Dermis blood vessel endothelial cell (primary cell): ENCODE data around the gene DHX34. TPM values are rescaled to one million over a fixed set of nuclear protein-coding genes. Genes with fewer than 3 reads are reported as not detected.

Experiments used
- DNase-seq: peaks from one replicate; pipeline ENCODE4 v3.0.0; 2010
- total RNA-seq: library from RNA; depleted of rRNA; stranded (reverse); fragments of >200 nt; gene quantifications from 2 replicates; pipeline ENCODE4 v1.2.3, GENCODE V29; 2014

DHX34 gene
- total RNA-seq, 1 donor from 2014 or later = 10.9 TPM

GRCh38 chr19:47418692-47419029, 69.5 kb downstream of the DHX34 start:
- no peak for DNase-seq

- DNase-seq = no peak
Observed at GRCh38 chr19:47419030-47419783, 70.1 kb downstream of the DHX34 start, which contains the start of gene MEIS3. TSS of gene MEIS3 (minus strand) at chr19:47419527. CDS start at chr19:47419081, 446 bp downstream.

GRCh38 chr19:47419789-47420188, 70.7 kb downstream of the DHX34 start:
- DNase-seq = no peak

- no peak for DNase-seq
Observed at GRCh38 chr19:47421244-47421786, 72.2 kb downstream of the DHX34 start.

GRCh38 chr19:47421844-47422395, 72.8 kb downstream of the DHX34 start:
- no peak for DNase-seq

- no peak for DNase-seq
Observed at GRCh38 chr19:47422417-47423163, 73.5 kb downstream of the DHX34 start.

- DNase-seq = no peak
Observed at GRCh38 chr19:47423203-47423882, 74.2 kb downstream of the DHX34 start.

GRCh38 chr19:47427241-47428176, 78.4 kb downstream of the DHX34 start:
- peak; percentile 73 for DNase-seq

- DNase-seq = peak; percentile 99
Observed at GRCh38 chr19:47428177-47428894, 79.2 kb downstream of the DHX34 start.

GRCh38 chr19:47429140-47429793, 80.2 kb downstream of the DHX34 start:
- no peak for DNase-seq

GRCh38 chr19:47430041-47430802, 81.1 kb downstream of the DHX34 start:
- DNase-seq = peak; percentile 62

- DNase-seq = no peak
Observed at GRCh38 chr19:47432091-47432490, 83.0 kb downstream of the DHX34 start.

Other genes with a start within 250 kb of the DHX34 start
- 11.9 and 21.9 TPM in 2 replicates for gene ZC3H4, start 235.5 kb upstream of the DHX34 start, total RNA-seq
- 168 and 236 TPM in 2 replicates for gene SAE1, start 218.5 kb upstream of the DHX34 start, total RNA-seq
- 24.5 and 26.9 TPM in 2 replicates for gene BBC3, start 118.1 kb upstream of the DHX34 start, total RNA-seq
- gene CCDC9, start 92.8 kb upstream of the DHX34 start, total RNA-seq = 3.4 and 4.9 TPM in 2 replicates
- gene INAFM1, start 74.4 kb upstream of the DHX34 start, total RNA-seq = 1.1 and 1.5 TPM in 2 replicates
- gene C5AR1, start 39.5 kb upstream of the DHX34 start, total RNA-seq = not detected in 2 replicates
- under 0.01 and 0.05 TPM in 2 replicates for gene C5AR2, start 17.1 kb upstream of the DHX34 start, total RNA-seq
- 0.37 TPM in 1 of 2 replicates, not detected in the other for gene MEIS3, start 70.2 kb downstream of the DHX34 start, total RNA-seq
- 0.17 TPM in 1 of 2 replicates, not detected in the other for gene SLC8A2, start 122.6 kb downstream of the DHX34 start, total RNA-seq
- 4.3 and 6.7 TPM in 2 replicates for gene KPTN, start 134.9 kb downstream of the DHX34 start, total RNA-seq
- 80.3 and 99.1 TPM in 2 replicates for gene NAPA, start 165.7 kb downstream of the DHX34 start, total RNA-seq
- 0.33 and 1.2 TPM in 2 replicates for gene ZNF541, start 223.8 kb downstream of the DHX34 start, total RNA-seq